HEK293 (cell line): ENCODE measurements around the gene RABAC1.

Experiments used
- CTCF ChIA-PET: fragments of 350-600 bp; formaldehyde crosslinking; extraction: SDS; loops from one replicate; lab custom pipeline; 2021; ENCODE audit warnings: antibody characterized with exemption; lab: Yijun Ruan, JAX
- POLR2A ChIA-PET: fragments of 300-600 bp; formaldehyde crosslinking; extraction: SDS; loops from one replicate; lab custom pipeline; 2020; ENCODE audit warnings: antibody characterized with exemption, inconsistent platforms; lab: Yijun Ruan, JAX
- H3K27ac ChIP-seq: fragments of 200-500 bp; sonication (Bioruptor generic); 2 replicates; pipeline ENCODE4 v1.5.1; 2014; ENCODE audit warnings: low read depth, low read length, control low read depth, inconsistent platforms; ENCODE audit errors: extremely low read depth
- H3K36me3 ChIP-seq, 2 experiments: fragments of 200-500 bp in 1 of 2; sonication (Bioruptor generic) in 1 of 2; 1 replicate in 1 of 2; 2 replicates in 1 of 2; pipeline ENCODE4 v1.5.1; 2014 to 2017; ENCODE audit warnings: inconsistent platforms in 2 of 2, low read length in 2 of 2; ENCODE audit not compliant: control insufficient read depth in 2 of 2, insufficient read depth in 1 of 2
- H3K4me1 ChIP-seq: fragments of 200-500 bp; sonication (Bioruptor generic); 2 replicates; pipeline ENCODE4 v1.5.1; 2014; ENCODE audit warnings: mild to moderate bottlenecking, low read length, inconsistent platforms; ENCODE audit not compliant: control insufficient read depth, insufficient read depth
- H3K4me3 ChIP-seq: 2 replicates; pipeline ENCODE4 v1.5.1; 2011; ENCODE audit warnings: low read depth, mild to moderate bottlenecking, control low read depth, low read length, moderate library complexity
- H3K9me3 ChIP-seq: fragments of 200-500 bp; sonication (Bioruptor generic); 2 replicates; pipeline ENCODE4 v1.5.1; 2014; ENCODE audit warnings: low read depth, low read length, inconsistent platforms; ENCODE audit not compliant: control insufficient read depth, insufficient read depth
- BCL11A ChIP-seq: fragments of 450-650 bp; formaldehyde crosslinking; IDR thresholded peaks from 2 replicates; pipeline ENCODE4 v1.5.1; 2016; ENCODE audit warnings: low read depth, missing biosample characterization, missing genetic modification characterization
- GFI1B ChIP-seq: fragments of 450-650 bp; formaldehyde crosslinking; IDR thresholded peaks from 2 replicates; pipeline ENCODE4 v1.5.1; 2016; ENCODE audit warnings: missing biosample characterization, missing genetic modification characterization
- REPIN1 ChIP-seq: fragments of 450-650 bp; formaldehyde crosslinking; IDR thresholded peaks from 2 replicates; pipeline ENCODE4 v1.5.1; 2017; ENCODE audit warnings: missing biosample characterization, missing genetic modification characterization, low read depth
- YY2 ChIP-seq: fragments of 450-650 bp; formaldehyde crosslinking; IDR thresholded peaks from 2 replicates; pipeline ENCODE4 v1.5.1; 2016; ENCODE audit warnings: missing biosample characterization, missing genetic modification characterization
- ZBTB10 ChIP-seq: fragments of 450-650 bp; formaldehyde crosslinking; IDR thresholded peaks from 2 replicates; pipeline ENCODE4 v1.5.1; 2016; ENCODE audit warnings: missing biosample characterization, missing genetic modification characterization
- ZBTB44 ChIP-seq: fragments of 450-650 bp; IDR thresholded peaks from 2 replicates; pipeline ENCODE4 v1.5.1; 2018; ENCODE audit warnings: missing biosample characterization, mild to moderate bottlenecking, missing genetic modification characterization
- ZBTB48 ChIP-seq: fragments of 450-650 bp; formaldehyde crosslinking; IDR thresholded peaks from 2 replicates; pipeline ENCODE4 v1.5.1; 2016; ENCODE audit warnings: missing biosample characterization, missing genetic modification characterization
- ZFP69B ChIP-seq: fragments of 450-650 bp; formaldehyde crosslinking; IDR thresholded peaks from 2 replicates; pipeline ENCODE4 v1.5.1; 2016; ENCODE audit warnings: missing biosample characterization, missing genetic modification characterization
- ZNF10 ChIP-seq: fragments of 450-650 bp; formaldehyde crosslinking; IDR thresholded peaks from 2 replicates; pipeline ENCODE4 v1.5.1; 2017; ENCODE audit warnings: missing biosample characterization, missing genetic modification characterization
- ZNF184 ChIP-seq: fragments of 450-650 bp; IDR thresholded peaks from 2 replicates; pipeline ENCODE4 v1.5.1; 2018; ENCODE audit warnings: missing biosample characterization, mild to moderate bottlenecking, missing genetic modification characterization
- ZNF202 ChIP-seq: fragments of 450-650 bp; formaldehyde crosslinking; IDR thresholded peaks from 2 replicates; pipeline ENCODE4 v1.5.1; 2016; ENCODE audit warnings: missing biosample characterization, missing genetic modification characterization, borderline replicate concordance
- ZNF211 ChIP-seq: fragments of 450-650 bp; formaldehyde crosslinking; IDR thresholded peaks from 2 replicates; pipeline ENCODE4 v1.5.1; 2016; ENCODE audit warnings: low read depth, missing biosample characterization, missing genetic modification characterization
- ZNF23 ChIP-seq: fragments of 450-650 bp; formaldehyde crosslinking; IDR thresholded peaks from 2 replicates; pipeline ENCODE4 v1.5.1; 2016; ENCODE audit warnings: missing biosample characterization, missing genetic modification characterization, borderline replicate concordance
- ZNF274 ChIP-seq, 2 experiments: fragments of 200-500 bp in 1 of 2; fragments of 450-650 bp in 1 of 2; sonication (Bioruptor generic) in 1 of 2; formaldehyde crosslinking in 1 of 2; IDR thresholded peaks; 2 replicates each; pipeline versions ENCODE4 v1.5.1 to v1.6.1; 2014 to 2016; ENCODE audit warnings: borderline replicate concordance in 1 of 2, inconsistent platforms in 1 of 2, low read length in 1 of 2, missing biosample characterization in 1 of 2, missing genetic modification characterization in 1 of 2
- ZNF48 ChIP-seq: fragments of 450-650 bp; formaldehyde crosslinking; IDR thresholded peaks from 2 replicates; pipeline ENCODE4 v1.5.1; 2016; ENCODE audit warnings: missing biosample characterization, missing genetic modification characterization
- ZNF518A ChIP-seq: fragments of 450-650 bp; formaldehyde crosslinking; conservative IDR thresholded peaks from 2 replicates; pipeline ENCODE4 v1.5.1; 2016; ENCODE audit warnings: low read depth, missing biosample characterization, missing genetic modification characterization
- ZNF555 ChIP-seq: fragments of 450-650 bp; formaldehyde crosslinking; conservative IDR thresholded peaks from 2 replicates; pipeline ENCODE4 v1.5.1; 2017; ENCODE audit warnings: missing biosample characterization, mild to moderate bottlenecking, missing genetic modification characterization, inconsistent platforms
- ZNF610 ChIP-seq: fragments of 450-650 bp; formaldehyde crosslinking; IDR thresholded peaks from 2 replicates; pipeline ENCODE4 v1.5.1; 2016; ENCODE audit warnings: missing biosample characterization, missing genetic modification characterization, borderline replicate concordance
- ZNF701 ChIP-seq: fragments of 450-650 bp; formaldehyde crosslinking; IDR thresholded peaks from 2 replicates; pipeline ENCODE4 v1.5.1; 2016; ENCODE audit warnings: missing biosample characterization, missing genetic modification characterization
- ZSCAN4 ChIP-seq: fragments of 450-650 bp; formaldehyde crosslinking; IDR thresholded peaks from 2 replicates; pipeline ENCODE4 v1.5.1; 2017; ENCODE audit warnings: missing biosample characterization, missing genetic modification characterization

The RABAC1 gene

GRCh38 chr19:41925208-41926003 is 33.7 kb downstream of the RABAC1 start (continued):
- TF ChIP-seq ZNF211 (tag by site-specific recombination): peak; percentile 34; the same call in 1 of the 2 replicates
- TF ChIP-seq ZNF48: no peak
- TF ChIP-seq ZNF274 (IDR thresholded peaks at IDR 0.05; ENCODE audit: low read length): no peak
- TF ChIP-seq ZNF274 (tag by site-specific recombination; IDR thresholded peaks at IDR 0.05; ENCODE audit: borderline replicate concordance): no peak
- no peak for TF ChIP-seq YY2 (tag by site-specific recombination)
- peak; percentile 42; the same call in 1 of the 2 replicates for TF ChIP-seq ZSCAN4
- TF ChIP-seq BCL11A (tag by site-specific recombination): no peak
- TF ChIP-seq ZBTB48 (tag by site-specific recombination): peak; percentile 52; the same call in 1 of the 2 replicates
- no peak for TF ChIP-seq ZNF701 (tag by site-specific recombination)
- TF ChIP-seq ZNF23 (tag by site-specific recombination): no peak
- TF ChIP-seq, all 188 proteins: peak for 7

- Histone ChIP-seq H3K27ac (no peak overlapping the region), H3K4me1 (no peaks in the 10 kb centered on the region; the same call in 1 of the 2 replicates), H3K36me3 (no peaks in the 10 kb centered on the region), H3K4me3 (no peak overlapping the region), H3K9me3 (no peaks in the 10 kb centered on the region)
- POLR2A ChIA-PET: interaction anchor here (1.2 kb wide), 1 partner anchor 38 kb away, joined by 3 read pairs; no protein-coding TSS in a partner anchor
- CTCF ChIA-PET: interaction anchor here (0.6 to 0.7 kb wide), 3 partner anchors 10 to 308 kb away, joined by 3 to 5 read pairs (median 3); no protein-coding TSS in a partner anchor
- TF ChIP-seq ZFP69B (tag by site-specific recombination): no peak
- no peak for TF ChIP-seq REPIN1 (tag by site-specific recombination)
- TF ChIP-seq ZBTB44 (tag by site-specific recombination): no peak
- TF ChIP-seq ZNF610 (tag by site-specific recombination): no peak
- no peak for TF ChIP-seq ZNF518A (tag by site-specific recombination)
- TF ChIP-seq GFI1B (tag by site-specific recombination): no peak
- TF ChIP-seq ZNF10 (tag by site-specific recombination): no peak
- no peak for TF ChIP-seq ZNF202 (tag by site-specific recombination)
- no peak for TF ChIP-seq ZNF184 (tag by site-specific recombination)
- TF ChIP-seq ZBTB10 (tag by site-specific recombination): no peak
- TF ChIP-seq ZNF555 (tag by site-specific recombination): no peak
Observed at GRCh38 chr19:41924151-41925145, 34.7 kb downstream of the RABAC1 start.
